ENCODE measurements around the gene BBOF1.

DNA sequence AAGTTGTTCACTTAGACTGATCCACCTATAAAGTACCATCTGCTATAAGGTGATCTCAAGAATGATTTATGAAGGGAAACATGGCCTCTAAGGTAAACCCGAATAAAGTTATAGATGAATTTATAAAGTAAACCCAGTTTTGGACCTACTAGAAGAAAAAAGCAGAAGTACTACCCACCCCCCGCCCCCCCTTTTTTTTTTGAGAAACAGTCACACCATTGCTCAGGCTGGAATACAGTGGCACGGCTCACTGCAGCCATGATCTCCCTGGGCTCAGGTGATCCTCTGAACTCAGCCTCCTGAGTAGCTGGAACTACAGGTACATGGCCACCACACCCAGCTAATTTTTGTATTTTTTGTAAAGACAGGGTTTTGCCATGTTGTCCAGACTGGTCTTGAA is 4.0 kb upstream of the BBOF1 start:
- no peak for TF ChIP-seq EZH2 (IDR thresholded peaks at IDR 0.05; ENCODE audit: borderline replicate concordance, low read depth, low read length, poor library complexity, severe bottlenecking)
- TF ChIP-seq, protein P1, sequence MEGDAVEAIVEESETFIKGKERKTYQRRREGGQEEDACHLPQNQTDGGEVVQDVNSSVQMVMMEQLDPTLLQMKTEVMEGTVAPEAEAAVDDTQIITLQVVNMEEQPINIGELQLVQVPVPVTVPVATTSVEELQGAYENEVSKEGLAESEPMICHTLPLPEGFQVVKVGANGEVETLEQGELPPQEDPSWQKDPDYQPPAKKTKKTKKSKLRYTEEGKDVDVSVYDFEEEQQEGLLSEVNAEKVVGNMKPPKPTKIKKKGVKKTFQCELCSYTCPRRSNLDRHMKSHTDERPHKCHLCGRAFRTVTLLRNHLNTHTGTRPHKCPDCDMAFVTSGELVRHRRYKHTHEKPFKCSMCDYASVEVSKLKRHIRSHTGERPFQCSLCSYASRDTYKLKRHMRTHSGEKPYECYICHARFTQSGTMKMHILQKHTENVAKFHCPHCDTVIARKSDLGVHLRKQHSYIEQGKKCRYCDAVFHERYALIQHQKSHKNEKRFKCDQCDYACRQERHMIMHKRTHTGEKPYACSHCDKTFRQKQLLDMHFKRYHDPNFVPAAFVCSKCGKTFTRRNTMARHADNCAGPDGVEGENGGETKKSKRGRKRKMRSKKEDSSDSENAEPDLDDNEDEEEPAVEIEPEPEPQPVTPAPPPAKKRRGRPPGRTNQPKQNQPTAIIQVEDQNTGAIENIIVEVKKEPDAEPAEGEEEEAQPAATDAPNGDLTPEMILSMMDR (conservative IDR thresholded peaks at IDR 0.05; ENCODE audit: low read depth, low read length): no peak

Data from A673 (cell line).